HEK293T (cell line): ENCODE results near the gene RIMBP2.

Experiments used
- CTCF ChIA-PET: fragments of 350-600 bp; formaldehyde crosslinking; extraction: SDS; loops from one replicate; lab custom pipeline; 2021; ENCODE audit warnings: antibody characterized with exemption, inconsistent platforms; lab: Yijun Ruan, JAX
- POLR2A ChIA-PET: fragments of 350-600 bp; formaldehyde crosslinking; extraction: SDS; loops from one replicate; lab custom pipeline; 2020; ENCODE audit warnings: antibody characterized with exemption, inconsistent platforms; lab: Yijun Ruan, JAX
- DNase-seq: peaks from one replicate; pipeline ENCODE4 v3.0.0; 2012; ENCODE audit warnings: mixed read lengths; ENCODE audit errors: extremely low spot score
- ARNT ChIP-seq: fragments of 450-650 bp; IDR thresholded peaks from 2 replicates; pipeline ENCODE4 v1.6.1; 2017; ENCODE audit warnings: mild to moderate bottlenecking
- BHLHE40 ChIP-seq: fragments of 450-650 bp; IDR thresholded peaks from 2 replicates; pipeline ENCODE4 v1.6.1; 2016; ENCODE audit warnings: mild to moderate bottlenecking, moderate library complexity, borderline replicate concordance
- CTBP1 ChIP-seq: fragments of 450-650 bp; IDR thresholded peaks from 2 replicates; pipeline ENCODE4 v1.6.1; 2016; ENCODE audit warnings: borderline replicate concordance
- ELF4 ChIP-seq: fragments of 450-650 bp; IDR thresholded peaks from 2 replicates; pipeline ENCODE4 v1.6.1; 2017; ENCODE audit warnings: antibody characterized with exemption
- FOXA1 ChIP-seq: fragments of 450-650 bp; IDR thresholded peaks from 2 replicates; pipeline ENCODE4 v1.6.1; 2016; ENCODE audit warnings: mild to moderate bottlenecking
- FOXK2 ChIP-seq: fragments of 450-650 bp; IDR thresholded peaks from 2 replicates; pipeline ENCODE4 v1.6.1; 2016; ENCODE audit warnings: mild to moderate bottlenecking
- FOXM1 ChIP-seq: fragments of 450-650 bp; IDR thresholded peaks from 2 replicates; pipeline ENCODE4 v1.6.1; 2017; ENCODE audit warnings: mild to moderate bottlenecking, borderline replicate concordance
- HDGF ChIP-seq: fragments of 450-650 bp; IDR thresholded peaks from 2 replicates; pipeline ENCODE4 v1.6.1; 2017; ENCODE audit warnings: antibody characterized with exemption, borderline replicate concordance
- L3MBTL2 ChIP-seq: fragments of 450-650 bp; conservative IDR thresholded peaks from 2 replicates; pipeline ENCODE4 v1.6.1; 2016; ENCODE audit warnings: mild to moderate bottlenecking
- LEF1 ChIP-seq: fragments of 450-650 bp; IDR thresholded peaks from 2 replicates; pipeline ENCODE4 v1.6.1; 2017; ENCODE audit warnings: mild to moderate bottlenecking, borderline replicate concordance
- NFRKB ChIP-seq: fragments of 450-650 bp; IDR thresholded peaks from 2 replicates; pipeline ENCODE4 v1.6.1; 2016; ENCODE audit warnings: mild to moderate bottlenecking, moderate library complexity
- SP1 ChIP-seq: fragments of 450-650 bp; IDR thresholded peaks from 2 replicates; pipeline ENCODE4 v1.6.1; 2017
- SUZ12 ChIP-seq: fragments of 450-650 bp; IDR thresholded peaks from 2 replicates; pipeline ENCODE4 v1.6.1; 2016; ENCODE audit warnings: mild to moderate bottlenecking
- TARDBP ChIP-seq: fragments of 450-650 bp; IDR thresholded peaks from 2 replicates; pipeline ENCODE4 v1.6.1; 2016
- ZNF384 ChIP-seq: fragments of 450-650 bp; IDR thresholded peaks from 2 replicates; pipeline ENCODE4 v1.6.1; 2016
- TF ChIP-seq, protein P1 (sequence below): fragments of 450-650 bp; IDR thresholded peaks from 2 replicates; pipeline ENCODE4 v1.6.1; 2016

The RIMBP2 gene

GRCh38 chr12:130371296-130371695 lies 344.8 kb downstream of the RIMBP2 start:
- no peak for DNase-seq
- ChIA-PET POLR2A (no interaction called here), CTCF (no interaction called here)
- TF ChIP-seq BHLHE40 (no peak), ZNF384 (no peak), ELF4 (no peak), NFRKB (no peak), SP1 (no peak)
- TF ChIP-seq, protein P1, sequence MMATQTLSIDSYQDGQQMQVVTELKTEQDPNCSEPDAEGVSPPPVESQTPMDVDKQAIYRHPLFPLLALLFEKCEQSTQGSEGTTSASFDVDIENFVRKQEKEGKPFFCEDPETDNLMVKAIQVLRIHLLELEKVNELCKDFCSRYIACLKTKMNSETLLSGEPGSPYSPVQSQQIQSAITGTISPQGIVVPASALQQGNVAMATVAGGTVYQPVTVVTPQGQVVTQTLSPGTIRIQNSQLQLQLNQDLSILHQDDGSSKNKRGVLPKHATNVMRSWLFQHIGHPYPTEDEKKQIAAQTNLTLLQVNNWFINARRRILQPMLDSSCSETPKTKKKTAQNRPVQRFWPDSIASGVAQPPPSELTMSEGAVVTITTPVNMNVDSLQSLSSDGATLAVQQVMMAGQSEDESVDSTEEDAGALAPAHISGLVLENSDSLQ, result no peak

DNA sequence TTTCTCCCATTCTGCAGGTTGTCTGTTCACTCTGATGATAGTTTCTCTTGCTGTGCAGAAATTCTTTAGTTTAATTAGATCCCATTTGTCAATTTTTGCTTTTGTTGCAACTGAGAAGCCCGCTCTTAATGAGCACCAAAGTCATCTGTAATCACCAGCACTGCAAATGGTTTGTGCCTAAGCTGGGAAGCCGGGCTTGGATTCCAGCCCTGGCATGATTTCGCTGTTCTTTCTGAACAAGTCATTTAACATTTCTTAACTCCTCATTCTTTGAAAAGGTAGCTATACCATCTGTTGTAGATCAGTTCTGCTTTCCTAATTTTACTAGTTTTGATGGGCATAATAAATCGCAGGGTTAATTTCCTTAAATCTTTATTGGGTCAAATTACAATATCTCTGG lies 346.3 kb downstream of the RIMBP2 start:
- TF ChIP-seq, protein P1, result no peak
- no peak for TF ChIP-seq FOXM1
- CTCF ChIA-PET, result no interaction called here
- POLR2A ChIA-PET, result no interaction called here
- no peak for DNase-seq

GRCh38 chr12:130367523-130367922 lies 348.6 kb downstream of the RIMBP2 start:
- no peak for DNase-seq
- ChIA-PET POLR2A (no interaction called here), CTCF (no interaction called here)
- no peak for TF ChIP-seq L3MBTL2
- TF ChIP-seq FOXA1, result no peak
- no peak for TF ChIP-seq FOXM1
- TF ChIP-seq ZNF384, result no peak

- no peak for DNase-seq
These were observed 349.1 kb downstream of the RIMBP2 start for GRCh38 chr12:130367003-130367402.

DNA sequence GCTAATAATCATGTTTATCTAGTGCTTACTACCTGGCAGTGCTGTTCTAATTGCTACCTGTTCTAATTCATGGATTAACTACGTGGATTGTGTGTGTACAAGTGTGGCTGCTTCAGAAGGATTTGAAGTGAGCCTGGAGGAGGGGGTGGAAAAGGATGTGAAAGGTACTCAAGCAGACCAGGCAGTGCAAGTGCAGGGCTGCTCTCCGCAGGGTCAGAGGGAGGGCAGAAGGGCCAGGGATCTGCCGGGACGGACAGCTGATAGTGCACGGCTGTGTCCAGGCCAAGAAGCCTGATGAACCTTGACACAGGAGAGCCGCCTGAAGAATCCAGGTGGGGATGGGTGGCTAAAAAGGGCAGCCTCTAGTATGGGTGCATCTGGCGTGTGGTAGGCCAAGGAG lies 349.9 kb downstream of the RIMBP2 start:
- TF ChIP-seq SP1 (no peak), SUZ12 (no peak), FOXM1 (no peak), CTBP1 (no peak), FOXA1 (no peak), NFRKB (no peak), ZNF384 (no peak), HDGF (no peak), TARDBP (no peak)
- TF ChIP-seq, protein P1, result no peak
- DNase-seq, result no peak
- ChIA-PET POLR2A (no interaction called here), CTCF (no interaction called here)

More at GRCh38 chr12:130367003-130367402, 349.1 kb downstream of the RIMBP2 start:
- no peak for TF ChIP-seq BHLHE40
- no peak for TF ChIP-seq ARNT
- no peak for TF ChIP-seq SUZ12
- TF ChIP-seq ELF4, result no peak
- no peak for TF ChIP-seq FOXA1
- TF ChIP-seq FOXK2, result no peak
- no peak for TF ChIP-seq CTBP1
- no peak for TF ChIP-seq ZNF384
- TF ChIP-seq SP1, result no peak
- ChIA-PET POLR2A (no interaction called here), CTCF (no interaction called here)

- TF ChIP-seq ZNF384 (no peak), LEF1 (no peak), CTBP1 (no peak), ARNT (no peak), L3MBTL2 (no peak), BHLHE40 (no peak), SUZ12 (no peak), ELF4 (no peak), FOXM1 (no peak), FOXA1 (no peak), SP1 (no peak), FOXK2 (no peak)
- TF ChIP-seq, protein P1, result no peak
- ChIA-PET CTCF (no interaction called here), POLR2A (no interaction called here)
- DNase-seq, result no peak
These were observed 351.5 kb downstream of the RIMBP2 start for GRCh38 chr12:130364578-130364977.

DNA sequence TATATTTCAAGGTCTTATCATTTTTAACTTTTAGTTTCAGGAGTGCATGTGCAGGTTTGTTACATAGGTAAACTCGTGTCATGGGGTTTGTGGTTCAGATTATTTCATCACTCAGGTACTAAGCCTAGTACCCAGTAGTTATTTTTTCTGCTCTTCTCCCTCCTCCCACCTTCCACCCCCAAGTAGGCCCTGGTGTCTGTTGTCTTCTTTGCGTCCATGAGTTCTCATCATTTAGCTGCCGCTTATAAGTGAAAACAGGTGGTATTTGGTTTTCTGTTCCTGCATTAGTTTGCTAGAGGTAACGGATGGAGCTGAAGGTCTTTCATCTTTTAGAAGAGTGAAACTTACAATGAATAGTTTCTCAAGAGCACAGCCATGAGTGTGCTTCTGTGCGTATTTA lies 354.0 kb downstream of the RIMBP2 start:
- ChIA-PET CTCF (no interaction called here), POLR2A (no interaction called here)
- DNase-seq, result no peak
- TF ChIP-seq NFRKB, result no peak
- TF ChIP-seq BHLHE40, result no peak
- TF ChIP-seq SP1, result no peak
- TF ChIP-seq SUZ12, result no peak
- TF ChIP-seq FOXA1, result no peak
- no peak for TF ChIP-seq L3MBTL2
- no peak for TF ChIP-seq CTBP1
- no peak for TF ChIP-seq ZNF384
- no peak for TF ChIP-seq ELF4
- no peak for TF ChIP-seq ARNT
